ENCODE data around the gene TVP23A. TPM values are rescaled to one million over a fixed set of nuclear protein-coding genes. Genes with fewer than 3 reads are reported as not detected.
A peak's percentile ranks its signal among the peaks of the same experiment; 100 is the strongest.

TVP23A gene
- total RNA-seq (1 to 10 TPM in 1 of 5 donors, not detected in 4; 4.4 TPM), polyA plus RNA-seq (under 1 TPM; 0.15 to 0.37 (median 0.31) TPM)
- long read RNA-seq, donor 1, partial matches to known transcripts: 0 of 5 reads
- long read RNA-seq, donor 1, other reads (novel, unspliced or antisense): 5 of 5 reads
- long read RNA-seq, donor 2: 0 reads
- long read RNA-seq, donor 3: 0 reads
- long read RNA-seq, donor 4: 0 reads
- long read RNA-seq, donor 5: 0 reads
- long read RNA-seq, donor 6, partial matches to known transcripts: 43 of 59 reads
- long read RNA-seq, donor 6, other reads (novel, unspliced or antisense): 16 of 59 reads
- long read RNA-seq, donor 7: 0 reads
- long read RNA-seq, donor 8: 0 reads
- long read RNA-seq, donor 9: 0 reads
- long read RNA-seq, donor 10: 0 reads

DNA sequence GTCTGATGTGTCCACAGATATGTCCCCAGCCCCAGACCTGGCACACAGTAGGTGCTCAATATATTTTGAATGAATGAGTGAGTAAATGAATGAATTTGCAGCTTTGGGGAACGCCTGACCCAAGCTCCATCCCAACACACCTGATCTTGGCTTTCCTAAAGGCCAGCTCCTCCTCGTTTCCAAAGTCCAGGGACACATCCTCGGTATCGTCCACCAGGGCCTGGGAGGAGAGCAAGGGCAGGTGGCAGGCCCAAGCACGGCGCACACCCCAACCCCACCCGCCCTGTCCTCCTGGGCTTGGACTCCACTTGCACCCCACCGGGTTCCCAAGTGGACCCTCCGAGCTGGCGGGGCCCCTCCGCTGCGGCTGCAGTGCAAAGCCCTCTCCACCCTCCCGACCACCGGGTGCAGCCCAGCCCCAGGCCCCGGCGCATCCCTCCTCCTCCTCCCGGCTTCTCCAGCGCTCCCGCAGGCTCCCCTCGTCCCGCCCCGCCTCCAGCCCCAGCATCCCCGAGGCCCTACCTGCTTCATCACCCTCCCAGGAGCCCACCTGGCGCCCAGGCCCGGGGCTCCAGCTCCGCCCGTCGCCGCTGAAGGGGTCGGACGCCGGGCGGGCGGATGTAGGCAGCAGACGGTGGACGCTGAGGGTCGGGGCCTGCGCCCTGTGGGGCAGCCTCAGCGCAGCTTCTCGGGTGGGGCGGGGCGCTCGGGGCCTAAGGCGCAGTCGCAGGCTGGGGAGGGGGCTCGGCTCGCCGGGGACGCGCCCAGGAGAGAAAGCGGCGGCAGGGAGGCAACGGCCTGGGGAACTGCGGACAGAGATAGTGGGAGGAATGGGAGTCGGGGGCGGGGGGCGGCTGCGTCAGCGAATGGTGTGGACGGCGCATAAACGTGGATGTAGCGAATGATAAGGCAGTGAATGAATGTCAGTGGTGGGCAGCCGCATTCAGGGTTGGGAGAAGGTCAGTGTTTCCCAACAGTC is at the start of gene TVP23A:
Gene TVP23A (minus strand): TSS at position 832 of the 979 bp plus-strand sequence. CDS start 301 bp downstream, at position 531.
- H3K36me3 ChIP-seq: no peaks in the 10 kb centered on the region
- H3K4me1 ChIP-seq: peaks cover 0 to 8% (median 0%) of the 10 kb centered on the region in 4 donors
- 39 to 64% (median 54%) methylated on average over 39 to 64 of the region's 64 CpGs for WGBS, 5 donors
- intact Hi-C loops (cut with DNase I; ENCODE audit: low total_unique reads): no loop called here
- TF ChIP-seq, protein P1, sequence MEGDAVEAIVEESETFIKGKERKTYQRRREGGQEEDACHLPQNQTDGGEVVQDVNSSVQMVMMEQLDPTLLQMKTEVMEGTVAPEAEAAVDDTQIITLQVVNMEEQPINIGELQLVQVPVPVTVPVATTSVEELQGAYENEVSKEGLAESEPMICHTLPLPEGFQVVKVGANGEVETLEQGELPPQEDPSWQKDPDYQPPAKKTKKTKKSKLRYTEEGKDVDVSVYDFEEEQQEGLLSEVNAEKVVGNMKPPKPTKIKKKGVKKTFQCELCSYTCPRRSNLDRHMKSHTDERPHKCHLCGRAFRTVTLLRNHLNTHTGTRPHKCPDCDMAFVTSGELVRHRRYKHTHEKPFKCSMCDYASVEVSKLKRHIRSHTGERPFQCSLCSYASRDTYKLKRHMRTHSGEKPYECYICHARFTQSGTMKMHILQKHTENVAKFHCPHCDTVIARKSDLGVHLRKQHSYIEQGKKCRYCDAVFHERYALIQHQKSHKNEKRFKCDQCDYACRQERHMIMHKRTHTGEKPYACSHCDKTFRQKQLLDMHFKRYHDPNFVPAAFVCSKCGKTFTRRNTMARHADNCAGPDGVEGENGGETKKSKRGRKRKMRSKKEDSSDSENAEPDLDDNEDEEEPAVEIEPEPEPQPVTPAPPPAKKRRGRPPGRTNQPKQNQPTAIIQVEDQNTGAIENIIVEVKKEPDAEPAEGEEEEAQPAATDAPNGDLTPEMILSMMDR (IDR thresholded peaks at IDR 0.05): no peak
- TF ChIP-seq POLR2AphosphoS5 (IDR thresholded peaks at IDR 0.05) (no peak), POLR2A (IDR thresholded peaks at IDR 0.05) (no peak), EP300 (IDR thresholded peaks at IDR 0.05) (no peak)
- no peak within 1 kb of the TSS for H3K27ac ChIP-seq
- peak within 1 kb of the TSS; percentile 22 to 37 (median 24) for H3K4me3 ChIP-seq
- H3K9me3 ChIP-seq: no peaks in the 10 kb centered on the region
- peak in 1 of 2 donors; percentile 66 for DNase-seq
- H3K27me3 ChIP-seq: peaks cover 0 to 14% (median 7%) of the 10 kb centered on the region in 3 donors

DNA sequence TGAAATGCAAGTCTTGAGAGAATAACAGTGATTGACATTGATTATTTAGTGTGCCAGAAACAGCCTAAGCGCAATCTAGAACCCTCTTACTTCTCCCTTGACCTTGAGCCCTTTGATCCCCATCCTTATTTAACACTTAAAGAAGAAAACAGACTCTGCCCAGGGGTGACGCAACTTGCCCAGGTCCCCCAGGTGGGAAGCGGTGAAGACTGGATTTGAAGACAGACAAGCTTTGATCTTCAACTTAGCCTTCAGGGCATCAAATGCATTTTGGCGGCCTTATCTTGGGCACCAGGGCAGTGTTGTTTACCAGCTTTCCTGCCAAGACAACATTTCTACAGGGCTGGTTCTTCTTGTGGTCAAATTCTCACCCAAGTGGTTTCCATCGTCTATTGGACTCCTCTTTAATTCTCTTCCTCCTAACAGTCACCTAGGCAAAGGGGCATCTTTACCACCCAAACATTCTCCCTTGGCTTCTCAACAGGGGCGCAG is 49.6 kb upstream of the TVP23A start:
- Histone ChIP-seq H3K4me3 (peak overlapping the region in 1 of 4 donors; percentile 22), H3K4me1 (peaks cover 32 to 63% (median 37%) of the 10 kb centered on the region in 4 donors), H3K9me3 (no peaks in the 10 kb centered on the region), H3K36me3 (no peaks in the 10 kb centered on the region), H3K27me3 (peaks cover 0 to 10% (median 0%) of the 10 kb centered on the region in 3 donors), H3K27ac (peak overlapping the region in 3 of 5 donors; percentile 47 to 63 (median 54))
- intact Hi-C loops (cut with DNase I; ENCODE audit: low total_unique reads): no loop called here
- no peak for DNase-seq
- TF ChIP-seq POLR2A (IDR thresholded peaks at IDR 0.05): no peak
- no peak for TF ChIP-seq EP300 (IDR thresholded peaks at IDR 0.05)
- no peak for TF ChIP-seq POLR2AphosphoS5 (IDR thresholded peaks at IDR 0.05)
- TF ChIP-seq, protein P1 (IDR thresholded peaks at IDR 0.05): no peak
- 61 to 75% (median 67%) methylated on average over 6 of the region's 6 CpGs for WGBS, 5 donors

DNA sequence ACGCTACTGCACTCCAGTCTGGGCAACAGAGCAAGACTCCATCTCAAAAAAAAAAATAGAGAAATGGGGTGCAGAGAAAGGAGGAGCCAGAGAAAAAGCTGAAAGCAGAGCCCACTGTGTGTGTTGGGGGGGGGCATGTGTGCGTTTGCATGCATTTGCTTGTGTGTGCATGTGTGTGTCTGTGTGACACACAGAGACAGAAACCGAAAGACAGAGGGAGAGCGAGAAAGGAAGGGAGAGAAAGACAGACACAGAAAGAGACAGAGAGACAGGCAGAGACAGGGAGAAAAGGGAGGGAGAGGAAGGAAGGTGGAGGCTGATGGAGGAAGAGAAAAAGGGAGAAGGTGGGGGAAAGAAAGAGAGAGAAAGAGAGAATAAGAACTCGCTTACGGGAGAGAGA is 48.6 kb upstream of the TVP23A start:
- DNase-seq: no peak
- Histone ChIP-seq H3K27me3 (peaks cover 0 to 10% (median 0%) of the 10 kb centered on the region in 3 donors), H3K27ac (peak overlapping the region in 1 of 5 donors; percentile 63), H3K9me3 (no peaks in the 10 kb centered on the region), H3K4me1 (peaks cover 28 to 62% (median 37%) of the 10 kb centered on the region in 4 donors), H3K36me3 (no peaks in the 10 kb centered on the region), H3K4me3 (no peak overlapping the region)
- intact Hi-C loops (cut with DNase I; ENCODE audit: low total_unique reads): no loop called here
- 82 to 94% (median 87%) methylated on average over 6 of the region's 6 CpGs for WGBS, 5 donors
- TF ChIP-seq POLR2AphosphoS5 (IDR thresholded peaks at IDR 0.05) (no peak), EP300 (IDR thresholded peaks at IDR 0.05) (no peak), POLR2A (IDR thresholded peaks at IDR 0.05) (no peak)
- TF ChIP-seq, protein P1 (IDR thresholded peaks at IDR 0.05): no peak

All from stomach (tissue), 19 donors.